HepG2 (cell line): ENCODE measurements around the gene BSG. TPM values are rescaled to one million over a fixed set of nuclear protein-coding genes. Genes with fewer than 3 reads are reported as not detected.

Source experiments
- ATAC-seq: fragments of 200-7000 bp; cut with Tn5 transposase; 3 replicates; pipeline ENCODE4 v1.9.1; 2020; ENCODE audit warnings: mild to moderate bottlenecking, moderate library complexity
- BruUV-seq: library from RNA; stranded (reverse); fragments of 400-500 nt; replicated peaks from 2 replicates; lab custom pipeline; 2021; lab: Mats Ljungman, UMichigan
- CTCF ChIA-PET: fragments of 300-600 bp; formaldehyde crosslinking; extraction: SDS; loops from one replicate; lab custom pipeline; 2021; ENCODE audit warnings: low total read pairs, inconsistent platforms, low intra/inter-chr PET ratio; lab: Yijun Ruan, JAX
- POLR2A ChIA-PET: fragments of 350-600 bp; sonication (Branson Sonifier 250); formaldehyde crosslinking; loops from one replicate; lab custom pipeline; 2020; ENCODE audit warnings: antibody characterized with exemption, inconsistent platforms; lab: Yijun Ruan, JAX
- DNase-seq: peaks from one replicate; pipeline ENCODE4 v3.0.0-alpha.2; 2015; ENCODE audit warnings: low spot score
- FAIRE-seq: peaks from 3 replicates; lab custom pipeline; 2011; peaks lifted over from hg19 to GRCh38; lab: Jason Lieb, UNC
- H2AFZ ChIP-seq: one replicate; pipeline ENCODE4 v1.6.1; 2011; ENCODE audit warnings: low read length, inconsistent platforms
- H3K27ac ChIP-seq: fragments of 300-600 bp; 3 replicates; pipeline ENCODE4 v1.8.0; 2011; ENCODE audit warnings: mixed run types, mild to moderate bottlenecking, mixed read lengths, low read length, inconsistent platforms; ENCODE audit not compliant: insufficient read depth; ENCODE audit errors: extremely low read length
- H3K27me3 ChIP-seq, 2 experiments: fragments of 200-600 bp in 1 of 2; 2 replicates in 1 of 2; 3 replicates in 1 of 2; pipeline versions ENCODE4 v1.6.0 to v1.8.0; 2011; ENCODE audit warnings: low read length in 2 of 2, mild to moderate bottlenecking in 2 of 2, moderate library complexity in 2 of 2, inconsistent platforms in 1 of 2; ENCODE audit not compliant: insufficient read depth in 2 of 2, control insufficient read depth in 1 of 2
- H3K36me3 ChIP-seq, 2 experiments: fragments of 200-600 bp in 1 of 2; replicated peaks in 1 of 2; 2 replicates in 1 of 2; 3 replicates in 1 of 2; pipeline versions ENCODE4 v1.5.1 to v1.8.0; 2011; ENCODE audit warnings: low read length in 2 of 2, inconsistent platforms in 1 of 2; ENCODE audit not compliant: insufficient read depth in 2 of 2, control insufficient read depth in 1 of 2
- H3K4me1 ChIP-seq: 2 replicates; pipeline ENCODE4 v1.5.1; 2012; ENCODE audit warnings: low read length, inconsistent platforms; ENCODE audit not compliant: insufficient read depth
- H3K4me2 ChIP-seq: 2 replicates; pipeline ENCODE4 v1.6.0; 2011; ENCODE audit warnings: low read depth, low read length, inconsistent platforms
- H3K4me3 ChIP-seq, 3 experiments: fragments of 200-600 bp in 1 of 3; sonication (generic), shearing (Covaris generic) in 1 of 3; replicated peaks in 1 of 3; 2 replicates each; pipeline ENCODE4 v1.5.1; 2011 to 2016; ENCODE audit warnings: low read length in 3 of 3, inconsistent platforms in 2 of 3, low read depth in 2 of 3, mild to moderate bottlenecking in 2 of 3, control low read depth in 1 of 3, mixed read lengths in 1 of 3; ENCODE audit not compliant: insufficient read depth in 1 of 3
- H3K79me2 ChIP-seq: one replicate; pipeline ENCODE4 v1.6.1; 2011; ENCODE audit warnings: low read length, inconsistent platforms; ENCODE audit not compliant: insufficient read depth
- H3K9ac ChIP-seq: 2 replicates; pipeline ENCODE4 v1.6.0; 2011; ENCODE audit warnings: mild to moderate bottlenecking, low read depth, low read length, inconsistent platforms; ENCODE audit not compliant: insufficient read depth
- H3K9me3 ChIP-seq: 2 replicates; pipeline ENCODE4 v1.5.1; 2012; ENCODE audit warnings: mild to moderate bottlenecking, low read length
- H4K20me1 ChIP-seq: 2 replicates; pipeline ENCODE4 v1.6.0; 2011; ENCODE audit warnings: inconsistent platforms, mild to moderate bottlenecking, low read length, moderate library complexity; ENCODE audit not compliant: insufficient read depth
- AGO2 ChIP-seq: fragments of 200-400 bp; formaldehyde crosslinking; optimal IDR thresholded peaks from 2 replicates; pipeline ENCODE3; 2017; ENCODE audit warnings: mild to moderate bottlenecking, low read depth, low read length, moderate library complexity
- CEBPB ChIP-seq: IDR thresholded peaks from 2 replicates; pipeline ENCODE4 v1.6.1; 2011; ENCODE audit warnings: low read depth, low read length, improper control_type of control experiment, borderline replicate concordance
- KDM2A ChIP-seq: sonication (generic); formaldehyde crosslinking; IDR thresholded peaks from 2 replicates; pipeline ENCODE4 v1.4.0; 2020; ENCODE audit warnings: low read depth, missing genetic modification reagents, borderline replicate concordance
- NFE2L2 ChIP-seq: fragments of 150-350 bp; IDR thresholded peaks from 2 replicates; pipeline ENCODE4 v1.6.1; 2014; ENCODE audit warnings: low read length
- NFIB ChIP-seq: sonication (generic); formaldehyde crosslinking; IDR thresholded peaks from 2 replicates; pipeline ENCODE4 v1.9.0; 2021; ENCODE audit warnings: missing genetic modification reagents, mild to moderate bottlenecking, borderline replicate concordance
- PHF21A ChIP-seq: sonication (generic); formaldehyde crosslinking; IDR thresholded peaks from 2 replicates; pipeline ENCODE4 v1.5.0; 2020; ENCODE audit warnings: mild to moderate bottlenecking, missing genetic modification reagents
- RBFOX2 ChIP-seq: fragments of 200-400 bp; formaldehyde crosslinking; IDR thresholded peaks from 2 replicates; pipeline ENCODE4 v1.6.1; 2017; ENCODE audit warnings: low read depth, mild to moderate bottlenecking, low read length
- TEAD3 ChIP-seq: optimal IDR thresholded peaks from 2 replicates; pipeline ENCODE3; 2016; ENCODE audit warnings: borderline replicate concordance
- ZBTB20 ChIP-seq: sonication (generic); formaldehyde crosslinking; IDR thresholded peaks from 2 replicates; pipeline ENCODE4 v1.8.1; 2023; ENCODE audit warnings: missing genetic modification reagents, low read depth, mild to moderate bottlenecking, borderline replicate concordance
- ZBTB49 ChIP-seq: sonication (generic); formaldehyde crosslinking; IDR thresholded peaks from 2 replicates; pipeline ENCODE4 v1.4.0; 2020; ENCODE audit warnings: missing genetic modification reagents, borderline replicate concordance
- ZNF121 ChIP-seq: sonication (generic); formaldehyde crosslinking; IDR thresholded peaks from 2 replicates; pipeline ENCODE4 v1.5.0; 2020; ENCODE audit warnings: mild to moderate bottlenecking, missing genetic modification reagents
- ZNF550 ChIP-seq: sonication (generic); formaldehyde crosslinking; IDR thresholded peaks from 2 replicates; pipeline ENCODE4 v1.4.0; 2020; ENCODE audit warnings: mild to moderate bottlenecking, missing genetic modification reagents, borderline replicate concordance
- ZNF615 ChIP-seq: sonication (generic); formaldehyde crosslinking; IDR thresholded peaks from 2 replicates; pipeline ENCODE4 v1.5.0; 2020; ENCODE audit warnings: mild to moderate bottlenecking, missing genetic modification reagents, borderline replicate concordance
- ZNF788 ChIP-seq: sonication (generic); formaldehyde crosslinking; IDR thresholded peaks from 2 replicates; pipeline ENCODE4 v1.5.0; 2020; ENCODE audit warnings: mild to moderate bottlenecking, missing genetic modification reagents, borderline replicate concordance
- WGBS: methylation state at CpG from one replicate; pipeline ENCODE4 v1.1.6; 2017; ENCODE audit warnings: low lambda C conversion rate; 5-methylcytosine and 5-hydroxymethylcytosine counted together
- in situ Hi-C: cut with HindIII; loops from 2 replicates; pipeline ENCODE4 v1.10.0; 2017; ENCODE audit warnings: low pct_unique_long_range_greater_than_20kb; ENCODE audit not compliant: extremely low pct_ligation_motif_present
- intact Hi-C: fragments of 100-400 bp; cut with micrococcal nuclease; formaldehyde crosslinking; loops from one replicate; pipeline ENCODE4 v1.10.0; 2022; ENCODE audit not compliant: unreplicated experiment
- polyA plus RNA-seq, 8 experiments: library from polyadenylated mRNA; depleted of rRNA in 3 of 8; stranded (reverse) in 7 of 8; unstranded in 1 of 8; fragments of >200 nt; fragmentation: Illumina TruSeq in 4 of 8; extraction: Trizol in 4 of 8; gene quantifications; 2 replicates each; pipeline versions ENCODE4 v1.2.1 to v1.2.3, GENCODE V29; 2011 to 2016; ENCODE audit warnings: low read depth in 4 of 8, missing spikeins in 1 of 8, mixed read lengths in 1 of 8; ENCODE audit not compliant: insufficient read depth in 1 of 8
- total RNA-seq, 5 experiments: library from RNA; depleted of rRNA; stranded (reverse); fragments of >200 nt; fragmentation: Illumina TruSeq; extraction: Trizol; gene quantifications; 2 replicates each; pipeline ENCODE4 v1.2.3, GENCODE V29; 2016; ENCODE audit warnings: low read depth in 1 of 5

Gene BSG
- total and polyA plus RNA-seq, 2 of the 13 experiments (the other 11 are each of a cell fraction or from before 2014, with no cell fraction given) = 309 to 754 TPM

- Histone ChIP-seq H3K9me3 (no peaks in the 10 kb centered on the region), H3K9ac (no peak overlapping the region), H2AFZ (no peak overlapping the region)
- WGBS = 94% methylated on average over 16 of the region's 24 CpGs
- intact Hi-C loops = no loop called here
- TF ChIP-seq TEAD3 (CRISPR knock-in tag) = no peak
- TF ChIP-seq RBFOX2 = peak; percentile 59; the same call in 1 of the 2 replicates
- peak; percentile 82 for TF ChIP-seq AGO2
- no peak for TF ChIP-seq PHF21A (CRISPR knock-in tag)
- TF ChIP-seq, all 625 proteins: peak for 2
- in situ Hi-C loops = no loop called here
- FAIRE-seq = no peak
- Histone ChIP-seq H3K27me3 (no peaks in the 10 kb centered on the region), H3K27ac (no peak overlapping the region), H4K20me1 (no peaks in the 10 kb centered on the region), H3K79me2 (peaks cover 10% of the 10 kb centered on the region), H3K4me2 (no peak overlapping the region), H3K4me3 (no peak overlapping the region), H3K36me3 (peaks cover 7 to 33% of the 10 kb centered on the region in 2 experiments), H3K4me1 (0 out of 2 replicates have a peak, but pooled peaks cover 7% of the 10 kb centered on the region)
- no peak for ATAC-seq
- ChIA-PET POLR2A (no interaction called here), CTCF (no interaction called here)
- no peak for DNase-seq
- no TSS peak for BruUV-seq
These were observed 52.2 kb downstream of the BSG start for GRCh38 chr19:624433-625109.

DNA sequence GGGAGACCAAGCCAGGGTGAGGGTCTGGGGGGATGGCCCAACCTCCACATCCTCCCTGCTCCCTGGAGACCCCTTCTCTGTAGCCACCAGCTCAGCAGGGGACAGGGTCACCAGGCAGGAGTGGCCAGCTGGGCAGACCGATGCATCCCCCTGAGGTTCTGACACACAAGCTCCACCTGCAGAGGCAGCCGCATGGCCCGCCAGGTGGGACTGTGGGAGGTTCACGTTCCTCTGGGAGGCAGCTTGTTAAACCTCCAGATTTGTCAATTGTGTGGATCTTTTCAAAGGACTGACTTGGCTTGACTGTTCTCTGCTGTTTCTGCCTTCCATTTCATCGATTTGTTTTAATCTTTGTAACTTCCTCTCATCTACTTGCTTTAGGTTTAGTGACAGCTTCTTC, 52.9 kb downstream of the BSG start:
- H3K79me2 ChIP-seq = peaks cover 10% of the 10 kb centered on the region
- no peak overlapping the region for H3K27ac ChIP-seq
- intact Hi-C loops (no loop called here), in situ Hi-C loops (no loop called here)
- H3K9ac ChIP-seq = no peak overlapping the region
- H3K36me3 ChIP-seq = peaks cover 7 to 34% of the 10 kb centered on the region in 2 experiments
- ChIA-PET CTCF (no interaction called here), POLR2A (no interaction called here)
- no peak overlapping the region for H3K4me2 ChIP-seq
- ATAC-seq = no peak
- H4K20me1 ChIP-seq = no peaks in the 10 kb centered on the region
- H3K4me3 ChIP-seq = no peak overlapping the region
- H2AFZ ChIP-seq = no peak overlapping the region
- H3K4me1 ChIP-seq = 0 out of 2 replicates have a peak, but pooled peaks cover 12% of the 10 kb centered on the region
- no peak for DNase-seq
- 92% methylated on average over 4 of the region's 5 CpGs for WGBS
- no TSS peak for BruUV-seq
- no peaks in the 10 kb centered on the region for H3K9me3 ChIP-seq
- FAIRE-seq = no peak
- H3K27me3 ChIP-seq = no peaks in the 10 kb centered on the region
- TF ChIP-seq NFIB (CRISPR knock-in tag) (no peak), ZNF615 (CRISPR knock-in tag) (no peak), CEBPB (no peak), ZNF788 (CRISPR knock-in tag) (no peak), KDM2A (CRISPR knock-in tag) (no peak), ZBTB49 (CRISPR knock-in tag) (no peak), ZNF550 (CRISPR knock-in tag) (no peak), ZBTB20 (CRISPR knock-in tag) (no peak), ZNF121 (CRISPR knock-in tag) (no peak), NFE2L2 (no peak)
